HK-2 (cell line): Measurements from ENCODE around the gene PIAS4.

Source experiments
- DNase-seq: peaks from one replicate; pipeline ENCODE4 v3.0.0-alpha.2; 2018; ENCODE audit not compliant: unreplicated experiment

Gene PIAS4

DNA sequence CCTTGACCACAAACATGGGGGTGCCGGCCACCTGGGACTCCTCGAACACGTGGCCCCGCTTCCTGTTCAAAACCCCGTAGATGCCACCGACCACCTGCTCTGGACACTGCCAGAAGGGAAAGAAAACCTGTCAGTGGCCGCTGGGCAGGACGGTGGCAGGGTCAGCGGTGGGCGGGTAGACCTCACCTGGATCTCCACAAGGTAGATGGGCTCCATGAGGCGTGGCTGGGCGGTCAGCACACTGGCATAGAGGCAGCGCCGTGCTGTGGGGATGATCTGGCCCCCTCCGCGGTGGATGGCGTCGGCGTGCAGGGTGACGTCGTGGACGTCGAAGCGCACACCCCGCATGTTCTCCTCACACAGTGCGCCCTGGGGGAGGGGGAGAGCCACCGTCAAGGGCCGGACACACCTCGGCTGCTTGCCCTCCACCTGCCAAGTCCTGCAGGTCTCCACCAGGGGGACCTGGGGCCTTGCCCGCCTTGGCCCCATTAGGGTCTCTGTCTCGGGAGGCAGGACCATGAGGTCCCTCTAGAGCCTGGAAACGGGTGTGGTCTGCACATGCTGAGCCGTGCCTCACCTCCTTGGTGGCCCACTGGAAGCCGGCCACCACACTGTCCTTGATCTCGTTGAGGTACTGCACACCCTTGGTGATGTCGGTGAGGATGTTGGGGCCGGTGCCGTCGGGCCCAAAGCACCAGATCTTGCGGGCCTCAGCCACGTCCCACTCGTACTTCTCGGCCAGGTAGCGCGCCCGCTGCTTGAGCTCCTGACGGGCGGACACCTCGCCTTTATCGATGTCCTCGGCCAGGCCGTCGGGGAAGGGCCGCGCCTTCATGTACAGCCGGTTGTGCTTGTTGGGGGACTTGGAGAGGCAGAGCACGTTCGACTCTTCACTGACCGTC lies 30.0 kb upstream of the PIAS4 start:
- no peak for DNase-seq

DNA sequence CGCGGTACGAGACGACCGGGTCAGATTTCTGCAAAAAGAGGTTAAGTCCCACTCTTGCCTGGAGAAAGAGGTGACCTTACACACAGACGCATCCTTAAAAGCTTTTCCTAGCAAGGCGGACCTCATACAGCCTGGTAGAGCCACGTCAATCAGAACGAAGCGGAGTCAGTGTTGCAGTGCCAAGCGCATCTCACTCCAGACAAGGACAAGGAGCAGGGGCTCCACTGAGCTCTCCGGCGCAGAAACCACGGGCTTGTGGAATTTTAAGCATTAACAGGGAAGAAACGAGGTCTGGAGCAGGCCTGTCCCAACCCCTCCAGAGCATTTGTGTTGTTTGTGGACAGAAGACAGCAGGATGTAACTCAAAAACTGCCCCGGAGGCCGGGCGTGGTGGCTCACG lies 29.4 kb upstream of the PIAS4 start:
- no peak for DNase-seq

DNA sequence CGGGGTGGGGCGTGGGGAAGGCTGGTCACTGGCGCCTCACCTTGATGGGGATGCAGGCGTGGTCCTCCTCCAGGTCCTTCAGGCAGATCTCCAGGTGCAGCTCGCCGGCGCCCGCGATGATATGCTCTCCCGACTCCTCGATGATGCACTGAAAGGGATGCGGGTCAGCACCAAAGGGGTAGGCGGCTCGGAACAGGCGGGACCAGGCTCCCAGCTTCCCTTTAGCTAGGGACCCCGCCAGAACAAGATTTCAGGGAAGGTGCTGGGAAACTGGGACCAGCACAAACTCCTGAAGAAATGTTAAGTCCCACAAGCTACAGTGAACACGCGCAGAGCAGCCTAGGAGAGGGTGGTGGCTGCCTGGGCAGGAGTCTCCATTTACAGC lies 28.3 kb upstream of the PIAS4 start:
- no peak for DNase-seq

DNA sequence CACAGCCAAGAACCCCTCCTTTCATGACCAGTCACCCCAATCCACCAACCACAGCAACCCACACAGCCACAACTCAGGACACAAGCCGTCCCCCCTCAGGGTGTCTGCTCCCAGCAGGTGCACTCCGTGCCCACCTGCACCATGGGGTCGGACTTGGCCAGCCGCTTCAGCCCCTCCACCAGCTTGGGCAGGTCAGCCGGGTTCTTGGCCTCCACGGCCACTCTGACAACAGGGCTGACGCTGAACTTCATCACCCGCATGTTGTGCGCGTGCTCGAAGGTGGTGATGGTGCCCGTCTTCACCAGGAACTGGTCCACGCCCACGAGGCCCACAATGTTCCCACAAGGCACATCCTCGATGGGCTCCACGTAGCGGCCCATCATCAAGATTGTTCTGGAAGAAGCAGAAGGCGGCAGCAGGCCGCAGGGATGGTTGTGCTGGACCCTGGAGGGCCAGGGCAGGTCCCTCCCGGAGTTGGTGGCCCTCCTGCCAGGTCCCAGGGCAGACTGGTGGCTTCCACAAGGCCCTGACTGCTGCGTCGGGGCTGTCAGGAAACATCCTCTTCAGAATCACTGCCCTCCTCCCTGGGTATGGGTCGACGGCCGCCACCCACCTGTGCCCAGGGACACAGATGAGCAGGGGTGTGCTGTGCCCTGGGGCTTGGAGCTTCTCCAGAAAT lies 27.7 kb upstream of the PIAS4 start:
- no peak for DNase-seq

DNA sequence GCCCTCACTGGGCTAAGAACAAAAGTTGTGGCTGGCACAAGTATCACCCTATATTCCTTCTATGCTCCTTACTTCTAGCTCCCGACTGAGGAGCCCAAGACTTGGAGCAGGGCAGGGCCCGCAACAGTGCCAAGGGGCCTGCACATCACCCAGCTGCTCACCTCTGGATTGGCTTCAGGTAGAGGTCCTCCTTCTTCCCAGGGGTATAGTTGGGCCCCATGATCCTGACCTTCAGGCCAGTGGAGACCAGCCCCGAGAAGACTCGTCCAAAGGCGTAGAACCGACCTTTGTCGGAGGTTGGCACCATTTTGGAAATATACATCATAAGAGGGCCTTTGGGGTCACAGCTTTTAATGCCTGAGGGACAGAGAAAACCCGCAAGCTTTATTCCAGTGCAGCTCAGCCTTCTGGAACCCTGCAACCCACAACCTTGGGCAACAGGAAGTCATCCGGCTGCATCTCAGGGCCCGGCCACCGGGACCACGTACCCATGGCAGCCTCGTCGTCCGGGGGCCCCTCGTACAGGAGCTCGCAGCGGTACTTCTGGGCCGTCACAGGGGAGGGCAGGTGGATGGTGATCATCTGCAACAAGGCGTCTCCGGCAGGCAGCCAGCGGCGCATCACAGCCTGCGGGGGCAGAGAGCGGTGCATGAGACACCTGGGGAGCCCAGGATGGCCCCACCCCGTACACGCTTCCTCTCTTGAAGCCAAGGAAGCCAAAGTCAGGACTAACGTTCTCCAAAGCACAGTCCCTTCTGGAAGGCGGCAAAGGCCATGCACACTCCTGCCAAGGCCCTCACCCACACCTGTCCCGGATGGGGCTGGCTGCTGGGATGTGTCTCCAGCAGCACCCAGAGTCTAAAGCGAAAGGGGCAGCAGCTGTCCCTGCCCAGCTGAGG lies 26.9 kb upstream of the PIAS4 start:
- DNase-seq: no peak

DNA sequence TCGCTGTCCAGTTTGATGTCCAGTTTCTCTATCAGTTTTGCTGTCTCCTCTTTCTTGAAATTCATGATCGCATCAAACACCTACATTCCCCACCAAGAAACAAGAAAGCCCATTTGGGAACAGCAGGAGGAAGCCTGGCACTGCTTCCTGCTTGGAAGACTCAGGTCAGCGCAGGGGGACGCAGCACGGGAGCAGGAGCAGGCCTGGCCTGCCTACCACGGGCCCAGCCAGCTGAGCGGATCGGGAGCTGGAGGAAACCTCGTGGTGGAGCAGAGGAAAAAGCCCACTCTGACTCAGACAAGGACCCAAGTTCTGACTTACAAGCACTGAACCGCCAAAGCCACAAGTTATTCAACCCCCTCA lies 26.2 kb upstream of the PIAS4 start:
- DNase-seq: no peak

DNA sequence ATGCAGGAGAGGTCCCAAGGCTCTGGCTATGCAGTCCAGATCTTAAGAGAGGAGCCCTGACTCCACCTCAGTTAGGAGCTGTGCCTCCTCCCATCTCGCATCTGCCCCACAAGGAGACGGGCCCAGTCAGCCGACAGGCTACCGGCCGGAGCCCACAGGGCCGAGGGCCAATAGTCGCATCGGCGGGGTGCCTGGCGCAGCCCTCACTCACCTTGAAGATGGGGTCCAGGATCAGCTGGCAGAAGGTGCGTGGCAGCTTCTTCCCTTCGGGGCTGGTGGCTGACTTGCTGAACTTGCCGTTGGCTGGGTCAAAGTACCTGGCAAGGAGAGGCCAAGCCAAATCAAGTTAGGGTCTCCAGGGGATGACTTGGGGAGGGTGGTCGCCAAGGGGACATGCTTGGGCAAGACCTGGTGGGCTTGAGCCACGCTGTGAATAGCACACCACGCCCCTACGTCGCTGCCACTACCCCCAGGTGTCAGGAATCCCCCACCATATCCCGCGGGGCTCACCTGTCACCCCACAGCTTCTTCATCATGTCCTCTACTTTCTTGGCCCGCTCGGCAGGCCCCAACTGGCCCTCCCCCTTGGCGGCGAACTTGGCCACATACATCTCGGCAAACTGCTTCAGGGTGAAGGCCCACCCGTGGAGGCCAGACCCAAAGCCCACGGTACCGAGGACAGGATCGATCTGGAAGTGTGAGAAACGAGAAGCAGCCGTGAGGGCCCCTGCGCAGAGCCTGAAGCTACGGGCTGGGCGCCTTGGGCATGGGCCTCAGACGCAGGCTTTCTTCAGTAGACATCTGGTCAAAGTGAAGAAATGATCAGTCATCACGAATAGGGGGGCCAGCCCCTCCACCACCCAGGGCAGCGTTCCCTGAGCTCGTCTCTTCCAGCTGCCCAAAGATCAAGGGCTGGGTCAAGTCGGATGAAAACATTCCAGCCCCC lies 25.5 kb upstream of the PIAS4 start:
- DNase-seq: no peak

DNA sequence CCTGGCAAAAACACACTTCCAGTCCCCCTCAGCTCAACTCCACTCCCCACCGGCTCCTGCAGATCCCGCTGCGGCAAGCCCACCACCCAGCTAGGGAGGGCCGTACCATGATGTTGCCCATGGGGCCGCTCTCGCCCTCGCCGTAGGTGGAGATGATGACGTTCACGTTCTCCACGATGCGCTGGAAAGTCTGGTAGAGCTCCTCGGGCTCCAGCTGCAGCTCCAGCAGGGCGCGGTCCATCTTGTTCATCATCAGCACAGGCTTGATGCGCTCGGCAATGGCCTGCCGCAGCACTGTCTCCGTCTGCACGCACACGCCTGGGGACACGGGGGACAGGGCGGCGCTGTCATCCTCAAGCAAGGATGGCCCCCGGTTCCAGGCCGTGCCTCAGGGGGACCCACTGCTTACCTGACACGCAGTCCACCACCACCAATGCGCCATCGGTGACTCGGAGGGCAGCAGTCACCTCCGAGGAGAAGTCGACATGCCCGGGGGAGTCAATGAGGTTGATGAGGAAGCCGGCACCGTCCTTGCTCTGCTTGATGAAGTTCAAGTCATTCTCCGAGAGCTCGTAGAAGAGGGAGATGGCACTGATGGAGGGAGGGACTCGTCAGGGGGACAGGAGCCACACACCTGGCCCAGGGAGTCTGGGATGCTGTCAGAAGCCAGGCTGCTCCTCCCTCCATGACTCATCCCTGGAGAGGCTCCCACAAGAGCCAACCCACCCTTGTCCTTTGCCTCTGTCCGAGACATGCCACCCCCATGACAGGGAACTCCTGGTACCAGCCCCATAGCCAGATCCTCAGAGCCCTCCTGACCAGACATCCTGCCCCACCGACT lies 24.6 kb upstream of the PIAS4 start:
- DNase-seq: peak; percentile 78

DNA sequence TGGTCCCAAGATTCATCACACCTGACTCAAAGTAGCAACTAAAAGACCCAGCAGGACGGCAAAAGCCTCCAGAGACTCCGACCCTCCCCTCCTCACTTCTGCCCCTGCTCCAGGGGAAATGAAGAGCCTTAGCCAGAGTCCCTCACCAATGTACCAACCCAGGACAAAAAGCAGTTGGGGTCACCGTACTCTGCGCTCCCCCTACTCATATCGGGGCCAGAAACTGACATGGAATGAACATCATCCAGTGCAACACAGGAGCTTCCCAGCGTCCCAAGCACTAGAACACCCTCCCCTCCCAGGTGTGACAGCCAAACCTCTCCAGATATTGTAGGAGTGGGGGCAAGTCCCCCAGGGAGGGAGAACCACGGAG lies 24.0 kb upstream of the PIAS4 start:
- DNase-seq: no peak

DNA sequence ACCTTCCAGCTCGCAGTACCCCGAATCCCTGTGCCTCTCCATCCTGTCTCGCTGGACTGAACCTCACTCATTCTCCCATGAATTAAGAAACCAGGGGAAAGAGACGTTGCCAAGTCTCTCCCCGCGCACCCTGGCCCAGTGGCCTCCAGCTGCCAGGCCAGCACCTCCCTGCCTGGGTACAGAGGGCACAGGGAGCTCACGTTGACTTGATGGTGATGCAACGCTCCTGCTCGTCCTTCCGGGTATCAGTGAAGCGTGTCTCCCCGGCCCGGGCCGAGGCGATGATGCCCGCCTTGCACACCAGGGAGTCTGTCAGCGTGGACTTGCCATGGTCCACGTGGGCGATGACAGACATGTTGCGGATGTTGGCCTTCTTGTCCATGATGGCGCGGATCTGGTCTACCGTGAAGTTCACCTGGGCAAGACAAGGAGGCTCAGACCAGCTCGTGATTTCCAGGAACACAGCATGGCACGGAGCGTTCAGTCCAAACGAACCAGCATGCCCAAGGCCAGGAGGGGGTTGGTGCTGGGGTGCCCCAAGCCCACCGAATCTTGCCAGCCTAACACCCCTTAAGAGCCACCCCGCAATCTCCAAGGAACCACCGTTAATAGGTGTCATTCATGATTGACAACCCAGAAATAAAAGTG lies 23.5 kb upstream of the PIAS4 start:
- DNase-seq: peak; percentile 77

DNA sequence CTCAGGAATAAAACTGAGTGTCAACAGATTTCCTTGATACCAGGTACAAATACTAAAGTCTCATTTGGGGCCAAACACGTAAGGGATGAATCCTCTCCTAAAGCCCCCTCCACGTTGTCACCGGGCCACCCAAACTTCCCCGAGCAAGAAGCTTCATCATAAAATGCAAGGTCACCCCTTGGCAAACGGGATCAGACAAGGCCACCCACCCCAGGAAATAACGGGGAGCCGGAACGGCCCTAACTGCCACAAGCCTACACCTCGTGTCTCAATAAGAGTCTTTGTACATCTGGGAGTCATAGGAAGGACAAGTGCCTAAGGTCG lies 23.0 kb upstream of the PIAS4 start:
- no peak for DNase-seq

DNA sequence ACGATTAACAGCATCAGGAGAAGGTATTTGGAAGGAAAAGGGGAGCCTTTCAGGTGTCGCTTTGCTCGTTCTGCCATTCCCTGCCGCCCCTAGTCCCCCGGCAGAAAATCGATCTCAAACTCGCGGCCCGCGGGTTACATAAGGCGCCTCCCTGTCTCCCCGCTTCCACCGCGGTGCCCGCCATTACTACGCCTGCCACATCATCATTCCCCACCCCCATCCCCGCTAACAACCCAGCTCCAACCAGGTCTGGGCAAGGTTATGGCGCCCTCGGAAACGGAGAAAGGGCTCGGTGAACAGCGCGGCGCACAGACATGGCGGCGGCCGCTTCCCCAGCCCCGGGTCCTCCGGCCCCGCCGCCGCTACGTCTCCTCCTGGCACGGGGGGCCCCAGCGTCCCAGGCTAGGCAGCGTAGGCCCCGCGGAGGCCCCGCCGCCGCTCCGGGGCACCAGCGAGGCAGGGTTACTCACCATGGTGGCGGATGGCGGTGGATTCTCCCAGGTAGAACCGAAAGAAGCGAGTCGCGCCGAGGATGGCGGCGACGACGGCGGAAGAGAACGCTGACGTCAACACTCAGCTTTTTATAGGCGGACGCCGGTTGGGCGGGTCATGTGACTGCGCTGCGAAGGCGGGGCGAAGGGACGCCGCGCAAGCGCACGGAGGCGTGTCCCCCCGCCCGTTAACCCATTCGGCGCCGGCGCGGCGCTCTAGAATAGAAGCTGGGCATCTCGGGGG lies 22.5 kb upstream of the PIAS4 start, which contains the start of gene EEF2:
Gene EEF2, minus strand, starts transcription at position 556 of the 735 bp plus-strand sequence. Its CDS starts 83 bp downstream, at position 473.
- peak; percentile 88 for DNase-seq

DNA sequence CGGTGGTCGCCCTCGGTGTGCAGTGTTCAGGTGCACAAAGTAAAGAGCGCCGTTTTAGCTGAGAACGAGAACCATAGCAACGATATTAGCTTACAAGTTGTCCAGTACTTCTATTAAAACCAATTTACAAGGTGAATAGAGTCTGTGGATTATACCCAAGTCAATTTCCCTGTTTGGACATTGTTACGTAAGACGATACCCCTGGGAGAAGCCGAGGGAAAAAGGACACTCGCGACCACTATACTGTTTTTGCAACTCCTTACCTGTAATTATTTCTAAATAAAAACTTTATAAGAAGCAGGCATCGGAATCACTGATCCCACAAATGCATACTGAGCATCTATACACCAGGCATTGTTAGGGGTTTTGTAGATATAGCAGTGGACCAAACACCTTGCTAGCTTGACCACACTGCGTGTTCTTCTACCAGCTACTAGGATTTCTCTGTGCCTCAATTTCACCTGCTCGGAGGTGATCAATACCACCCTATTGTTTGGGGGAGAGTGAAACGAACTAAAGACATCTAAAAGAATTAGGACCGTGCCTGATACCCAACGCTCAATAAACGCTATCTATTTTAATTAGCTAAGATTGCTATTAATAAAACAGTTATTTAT lies 21.8 kb upstream of the PIAS4 start:
- DNase-seq: no peak

DNA sequence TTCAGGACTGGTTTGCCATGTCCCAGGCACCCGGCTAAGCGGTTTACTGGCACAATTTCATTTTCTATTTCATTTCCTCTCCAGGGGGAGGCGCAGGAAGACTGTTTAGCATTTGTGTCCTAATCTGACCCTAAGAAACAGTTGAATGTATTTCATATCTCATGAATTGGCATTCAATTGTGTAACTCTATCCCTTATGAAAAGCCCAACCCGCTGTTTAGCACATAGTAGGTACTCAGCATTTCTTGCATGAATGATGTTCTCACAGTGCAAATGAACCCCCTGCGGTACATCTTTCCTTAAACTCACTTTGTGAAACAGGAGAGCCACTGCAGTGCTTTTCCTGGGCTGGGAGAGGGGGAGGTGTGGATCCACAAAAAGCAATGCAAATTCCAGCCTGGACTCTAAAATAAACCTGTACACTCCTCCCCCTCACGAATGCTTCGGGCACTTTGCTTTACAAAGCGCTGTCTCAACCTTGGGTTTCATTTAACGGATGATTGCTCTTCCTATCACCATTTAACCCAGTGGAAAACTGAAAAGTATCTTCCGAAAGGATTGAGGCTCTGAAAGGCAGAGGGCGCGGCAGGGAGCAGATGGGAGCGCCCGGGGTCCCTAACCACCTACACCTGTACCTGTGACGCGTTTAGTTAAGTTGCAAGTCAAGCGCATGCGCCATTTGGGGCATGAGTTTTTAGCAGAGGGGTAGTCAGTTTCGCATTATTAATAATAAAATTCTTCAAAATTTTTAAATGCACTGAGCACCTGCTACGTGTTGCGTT lies 21.1 kb upstream of the PIAS4 start:
- DNase-seq: no peak

DNA sequence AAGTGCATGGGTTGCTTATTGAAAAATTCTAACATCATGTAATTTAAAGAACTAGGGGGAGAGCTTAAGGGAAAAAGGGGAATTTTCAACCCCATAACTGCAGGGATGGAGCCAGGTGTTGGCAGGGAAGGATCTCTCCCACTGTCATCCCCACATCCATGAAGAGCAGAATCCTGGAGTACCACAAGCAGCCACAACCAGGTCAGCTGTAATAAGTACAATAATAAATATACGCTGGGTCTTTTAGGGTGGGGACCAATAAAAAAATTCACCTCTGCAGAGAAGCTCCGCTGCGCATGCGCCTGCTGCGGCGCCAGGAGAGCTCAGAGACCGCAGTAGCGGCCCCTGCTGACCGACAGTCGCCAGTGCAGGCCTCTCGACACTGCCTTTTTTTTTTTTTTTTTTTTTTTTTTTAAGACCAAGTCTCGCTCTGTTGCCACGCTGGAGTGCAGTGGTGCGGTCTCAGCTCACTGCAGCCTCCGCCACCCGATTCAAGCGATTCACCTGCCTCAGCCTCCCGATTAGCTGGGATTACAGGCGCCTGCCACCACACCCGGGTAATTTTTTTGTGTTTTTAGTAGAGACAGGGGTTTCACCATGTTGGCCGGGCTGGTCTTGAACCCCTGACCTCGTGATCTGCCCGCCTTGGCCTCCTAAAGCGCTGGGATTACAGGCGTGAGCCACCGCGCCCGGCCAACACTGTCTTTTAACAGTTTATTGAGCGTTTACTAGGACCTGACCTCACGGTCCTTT lies 19.7 kb upstream of the PIAS4 start:
- DNase-seq: peak; percentile 88

DNA sequence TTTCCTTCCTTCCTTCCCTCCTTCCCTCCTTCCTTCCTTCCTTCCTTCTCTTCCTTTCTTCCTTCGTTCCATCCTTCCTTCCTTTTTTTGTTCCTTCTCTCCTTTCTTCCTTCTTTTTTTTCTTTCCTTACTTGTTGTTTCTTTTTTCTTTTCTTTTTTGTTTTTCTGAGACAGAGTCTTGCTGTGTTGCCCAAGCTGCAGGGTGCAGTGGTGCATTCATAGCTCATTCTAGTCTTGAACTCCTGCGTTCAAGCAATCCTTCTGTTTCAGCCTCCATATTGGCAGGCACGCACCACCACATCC lies 16.8 kb upstream of the PIAS4 start:
- no peak for DNase-seq

DNA sequence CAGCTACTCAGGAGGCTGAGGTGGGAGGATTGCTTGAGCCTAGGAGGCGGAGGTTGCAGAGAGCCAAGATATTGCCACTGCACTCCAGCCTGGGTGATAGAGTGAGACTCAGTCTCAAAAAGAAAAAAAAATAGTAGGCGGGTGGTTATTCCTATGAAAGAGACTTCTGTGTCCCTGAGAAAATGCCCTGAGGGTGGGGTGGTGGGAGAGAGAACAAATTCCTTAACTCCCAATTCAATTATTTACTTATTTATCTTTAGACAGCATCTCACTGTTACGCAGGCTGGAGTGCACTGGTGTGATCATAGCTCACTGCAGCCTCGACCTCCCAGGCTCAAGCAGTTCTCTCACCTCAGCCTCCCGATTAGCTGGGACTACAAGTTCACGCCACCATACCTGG lies 11.9 kb upstream of the PIAS4 start:
- DNase-seq: no peak
